IMR-90 (cell line): Measurements from ENCODE around the gene MRPS18A. TPM values are rescaled to one million over a fixed set of nuclear protein-coding genes. Genes with fewer than 3 reads are reported as not detected.

Experiments used
- ATAC-seq: fragments of 200-7000 bp; cut with Tn5 transposase; 2 replicates; pipeline ENCODE4 v1.9.1; 2020; ENCODE audit warnings: low read depth, mild to moderate bottlenecking, moderate library complexity
- BruUV-seq: library from RNA; stranded (reverse); fragments of 400-500 nt; replicated peaks from 2 replicates; lab custom pipeline; 2021; lab: Mats Ljungman, UMichigan
- CTCF ChIA-PET: fragments of 300-600 bp; formaldehyde crosslinking; extraction: SDS; loops from one replicate; lab custom pipeline; 2021; ENCODE audit warnings: antibody characterized with exemption; lab: Yijun Ruan, JAX
- POLR2A ChIA-PET: fragments of 300-600 bp; sonication (Branson Sonifier 250); formaldehyde crosslinking; loops from one replicate; lab custom pipeline; 2022; ENCODE audit warnings: antibody characterized with exemption; ENCODE audit not compliant: unreplicated experiment; lab: Charles Lee
- DNase-seq: peaks from one replicate; pipeline ENCODE4 v3.0.0; 2013
- H2AFZ ChIP-seq: replicated peaks from 2 replicates; pipeline ENCODE3; 2013; ENCODE audit warnings: low read length, mild to moderate bottlenecking; ENCODE audit not compliant: poor library complexity
- H2AK5ac ChIP-seq: 2 replicates; pipeline ENCODE4 v1.6.1; 2013; ENCODE audit warnings: low read depth, low read length, inconsistent platforms
- H2AK9ac ChIP-seq: replicated peaks from 2 replicates; pipeline ENCODE3; 2013; ENCODE audit warnings: mild to moderate bottlenecking, low read depth, low read length, moderate library complexity; ENCODE audit not compliant: poor library complexity
- H2BK120ac ChIP-seq: 2 replicates; pipeline ENCODE4 v1.6.1; 2013; ENCODE audit warnings: low read depth, low read length, inconsistent platforms
- H2BK15ac ChIP-seq: 3 replicates; pipeline ENCODE4 v1.6.1; 2013; ENCODE audit warnings: low read depth, low read length, inconsistent platforms
- H2BK20ac ChIP-seq: 2 replicates; pipeline ENCODE4 v1.6.1; 2013; ENCODE audit warnings: low read depth, mild to moderate bottlenecking, inconsistent platforms, low read length, moderate library complexity
- H2BK5ac ChIP-seq: 2 replicates; pipeline ENCODE4 v1.6.1; 2013; ENCODE audit warnings: mild to moderate bottlenecking, low read depth, low read length, inconsistent platforms; ENCODE audit not compliant: poor library complexity, severe bottlenecking
- H3K14ac ChIP-seq: replicated peaks from 2 replicates; pipeline ENCODE4 v1.6.1; 2013; ENCODE audit warnings: low read depth, low read length, inconsistent platforms
- H3K18ac ChIP-seq: 2 replicates; pipeline ENCODE4 v1.6.1; 2013; ENCODE audit warnings: low read depth, low read length, control low read depth
- H3K23ac ChIP-seq: 2 replicates; pipeline ENCODE4 v1.6.1; 2013; ENCODE audit warnings: low read depth, low read length, inconsistent platforms
- H3K27ac ChIP-seq: 2 replicates; pipeline ENCODE4 v1.5.1; 2013; ENCODE audit warnings: mild to moderate bottlenecking, control low read depth, low read length; ENCODE audit not compliant: insufficient read depth
- H3K27me3 ChIP-seq: 2 replicates; pipeline ENCODE4 v1.6.1; 2013; ENCODE audit warnings: low read length; ENCODE audit not compliant: control insufficient read depth, insufficient read depth
- H3K36me3 ChIP-seq: 2 replicates; pipeline ENCODE4 v1.6.1; 2013; ENCODE audit warnings: low read length, mixed read lengths; ENCODE audit not compliant: control insufficient read depth, insufficient read depth
- H3K4ac ChIP-seq: 2 replicates; pipeline ENCODE4 v1.6.1; 2013; ENCODE audit warnings: low read depth, low read length, inconsistent platforms
- H3K4me1 ChIP-seq: 2 replicates; pipeline ENCODE4 v1.6.1; 2013; ENCODE audit warnings: low read length, mixed read lengths; ENCODE audit not compliant: control insufficient read depth, insufficient read depth
- H3K4me2 ChIP-seq: 2 replicates; pipeline ENCODE4 v1.6.1; 2013; ENCODE audit warnings: low read depth, mild to moderate bottlenecking, control low read depth, low read length, moderate library complexity
- H3K4me3 ChIP-seq: 2 replicates; pipeline ENCODE4 v1.5.1; 2013; ENCODE audit warnings: low read depth, mild to moderate bottlenecking, control low read depth, low read length, moderate library complexity; ENCODE audit not compliant: insufficient read depth
- H3K56ac ChIP-seq: 2 replicates; pipeline ENCODE4 v1.6.1; 2013; ENCODE audit warnings: low read length, inconsistent platforms; ENCODE audit not compliant: insufficient read depth; ENCODE audit errors: extremely low read depth
- H3K79me1 ChIP-seq, 2 experiments: 2 replicates each; pipeline ENCODE4 v1.6.1; 2013; ENCODE audit warnings: low read length in 2 of 2, inconsistent platforms in 1 of 2, low read depth in 1 of 2
- H3K9ac ChIP-seq: 2 replicates; pipeline ENCODE4 v1.6.1; 2013; ENCODE audit warnings: low read depth, low read length, control low read depth
- H3K9me1 ChIP-seq: 2 replicates; pipeline ENCODE4 v1.6.1; 2013; ENCODE audit warnings: low read length, inconsistent platforms; ENCODE audit not compliant: insufficient read depth
- H3K9me3 ChIP-seq: 2 replicates; pipeline ENCODE4 v1.6.1; 2013; ENCODE audit warnings: low read length; ENCODE audit not compliant: control insufficient read depth, insufficient read depth
- H4K20me1 ChIP-seq: 2 replicates; pipeline ENCODE4 v1.6.1; 2013; ENCODE audit warnings: low read length, inconsistent platforms; ENCODE audit not compliant: insufficient read depth
- H4K5ac ChIP-seq: 2 replicates; pipeline ENCODE4 v1.6.1; 2013; ENCODE audit warnings: mild to moderate bottlenecking, low read depth, low read length, control low read depth
- H4K8ac ChIP-seq, 2 experiments: 2 replicates each; pipeline ENCODE4 v1.6.1; 2013; ENCODE audit warnings: low read depth in 2 of 2, low read length in 2 of 2, control low read depth in 1 of 2, inconsistent platforms in 1 of 2
- H4K91ac ChIP-seq: 2 replicates; pipeline ENCODE4 v1.6.1; 2013; ENCODE audit warnings: low read depth, low read length, inconsistent platforms; ENCODE audit not compliant: insufficient read depth
- CTCF ChIP-seq: conservative IDR thresholded peaks from 2 replicates; pipeline ENCODE4 v1.5.1; 2012; ENCODE audit warnings: mild to moderate bottlenecking, low read depth, low read length, improper control_type of control experiment
- MAFK ChIP-seq: IDR thresholded peaks from 2 replicates; pipeline ENCODE4 v1.6.1; 2012; ENCODE audit warnings: low read depth, low read length, improper control_type of control experiment
- USF2 ChIP-seq: fragments of 150-350 bp; IDR thresholded peaks from 2 replicates; pipeline ENCODE4 v1.6.1; 2017; ENCODE audit warnings: mild to moderate bottlenecking, antibody characterized with exemption, low read length, low read depth
- WGBS, 2 experiments: methylation state at CpG; one replicate each; pipeline versions ENCODE4 v1.1.5 to v1.1.7; 2013; ENCODE audit warnings: missing lambda C conversion rate in 2 of 2; ENCODE audit not compliant: insufficient read length in 1 of 2; ENCODE audit errors: extremely low coverage in 2 of 2; 5-methylcytosine and 5-hydroxymethylcytosine counted together
- dilution Hi-C: fragments of 300-500 bp; cut with HindIII; formaldehyde crosslinking; loops from one replicate; pipeline ENCODE4 v1.14.3; 2018; ENCODE audit warnings: low sequenced_read_pairs; ENCODE audit not compliant: unreplicated experiment
- in situ Hi-C: fragments of 300-500 bp; cut with MboI; formaldehyde crosslinking; loops from 3 replicates; pipeline ENCODE4 v1.14.3; 2019; ENCODE audit warnings: low sequenced_read_pairs, inconsistent platforms, mixed read lengths
- intact Hi-C: fragments of 100-400 bp; cut with micrococcal nuclease; formaldehyde crosslinking; loops from 2 replicates; pipeline ENCODE4 v1.10.0; 2022
- polyA plus RNA-seq, 3 experiments: library from polyadenylated mRNA; depleted of rRNA; stranded (reverse); fragments of >200 nt; gene quantifications; 2 replicates each; pipeline ENCODE4 v1.2.3, GENCODE V29; 2012; ENCODE audit warnings: low replicate concordance in 1 of 3
- total RNA-seq: library from RNA; depleted of rRNA; stranded (reverse); fragments of >200 nt; gene quantifications from 2 replicates; pipeline ENCODE4 v1.2.3, GENCODE V29; 2012

The MRPS18A gene
- total and polyA plus RNA-seq, 2 of the 4 experiments (the other 2 are of a cell fraction), result 47.0 to 56.6 TPM

- Histone ChIP-seq H3K23ac (no peak overlapping the region), H2BK20ac (no peak overlapping the region), H3K4ac (no peak overlapping the region), H3K27me3 (no peaks in the 10 kb centered on the region), H3K27ac (no peak overlapping the region), H3K9me1 (peaks cover 7% of the 10 kb centered on the region; the same call in 1 of the 2 replicates), H4K5ac (no peak overlapping the region), H2BK120ac (no peak overlapping the region), H3K36me3 (peaks cover 67% of the 10 kb centered on the region), H3K18ac (no peak overlapping the region), H2AK5ac (no peak overlapping the region), H4K20me1 (peaks cover 19% of the 10 kb centered on the region), H2AFZ (no peak overlapping the region), H3K9me3 (no peaks in the 10 kb centered on the region), H3K56ac (no peak overlapping the region), H2AK9ac (no peak overlapping the region), H4K91ac (no peak overlapping the region), H3K4me1 (no peaks in the 10 kb centered on the region; the same call in 1 of the 2 replicates), H3K4me3 (no peak overlapping the region), H3K14ac (no peak overlapping the region), H2BK15ac (no peak overlapping the region), H3K79me1 (peaks cover 41 to 43% of the 10 kb centered on the region in 2 experiments), H2BK5ac (no peak overlapping the region), H3K4me2 (no peak overlapping the region), H3K9ac (no peak overlapping the region), H4K8ac (no peak overlapping the region)
- no TSS peak for BruUV-seq
- ATAC-seq, result no peak
- intact Hi-C loops, result no loop called here
- 93% methylated on average over 6 of the region's 7 CpGs; no CpG with 5 or more reads in 1 of the 2 experiments for WGBS, 2 experiments
- POLR2A ChIA-PET, result no interaction called here
- dilution Hi-C loops, result no loop called here
- DNase-seq, result no peak
- CTCF ChIA-PET, result no interaction called here
- no peak for TF ChIP-seq USF2
- TF ChIP-seq MAFK, result no peak
- TF ChIP-seq CTCF, result no peak
- in situ Hi-C loops, result no loop called here
Observed at GRCh38 chr6:43678341-43678740, 9.2 kb downstream of the MRPS18A start.
